Loucy (cell line): ENCODE data around the gene PCAT6.

Experiments used
- CTCF ChIP-seq: fragments of 200-600 bp; sonication (generic); conservative IDR thresholded peaks from 2 replicates; pipeline ENCODE4 v1.5.1; 2014; ENCODE audit warnings: mild to moderate bottlenecking, antibody characterized with exemption, low read length
- EZH2phosphoT487 ChIP-seq: fragments of 200-600 bp; IDR thresholded peaks from 2 replicates; pipeline ENCODE4 v1.6.1; 2018; ENCODE audit warnings: antibody characterized with exemption, mild to moderate bottlenecking, moderate library complexity, borderline replicate concordance

GRCh38 chr1:202770135-202770534, 40.6 kb upstream of the PCAT6 start:
- TF ChIP-seq CTCF (no peak), EZH2phosphoT487 (no peak)
